NCI-H146 treated with DMSO at 0.1 percent for 48 hours (cell line): ENCODE data around the gene EIPR1.
"Not testable (repeated sequence)": the region's sequence is repeated elsewhere in the genome, so short reads cannot be mapped to it uniquely, and the experiment has no call there.

ENCODE experiments used
- DNase-seq: peaks from one replicate; lab custom pipeline; 2025; ENCODE audit not compliant: unreplicated experiment; lab: John Stamatoyannopoulos, UW

Gene EIPR1

GRCh38 chr2:3291113-3291512 lies 86.5 kb downstream of the EIPR1 start:
- DNase-seq, result no peak

- no peak for DNase-seq
Observed at GRCh38 chr2:3290655-3291054, 87.0 kb downstream of the EIPR1 start.

- DNase-seq, result no peak
Observed at GRCh38 chr2:3289971-3290370, 87.6 kb downstream of the EIPR1 start.

GRCh38 chr2:3289526-3289925 lies 88.1 kb downstream of the EIPR1 start:
- peak; percentile 18 for DNase-seq

GRCh38 chr2:3289171-3289515 lies 88.5 kb downstream of the EIPR1 start:
- DNase-seq, result no peak

- peak; percentile 14 for DNase-seq
Observed at GRCh38 chr2:3288470-3289170, 89.0 kb downstream of the EIPR1 start.

GRCh38 chr2:3287896-3288295 lies 89.7 kb downstream of the EIPR1 start:
- DNase-seq, result no peak

- DNase-seq, result not testable (repeated sequence)
Observed at GRCh38 chr2:3286646-3287036, 91.0 kb downstream of the EIPR1 start.

- DNase-seq, result peak; percentile 13
Observed at GRCh38 chr2:3285901-3286645, 91.5 kb downstream of the EIPR1 start.

- no peak for DNase-seq
Observed at GRCh38 chr2:3284657-3285630, 92.7 kb downstream of the EIPR1 start.

- DNase-seq, result not testable (repeated sequence)
Observed at GRCh38 chr2:3283876-3284656, 93.6 kb downstream of the EIPR1 start.

- no peak for DNase-seq
Observed at GRCh38 chr2:3283206-3283605, 94.4 kb downstream of the EIPR1 start.

- DNase-seq, result peak; percentile 62
Observed at GRCh38 chr2:3282056-3282998, 95.3 kb downstream of the EIPR1 start.

GRCh38 chr2:3280683-3281520 lies 96.7 kb downstream of the EIPR1 start:
- DNase-seq, result no peak

- DNase-seq, result no peak
Observed at GRCh38 chr2:3280197-3280596, 97.4 kb downstream of the EIPR1 start.

GRCh38 chr2:3279236-3279960 lies 98.2 kb downstream of the EIPR1 start:
- DNase-seq, result no peak

GRCh38 chr2:3278521-3279218 lies 98.9 kb downstream of the EIPR1 start:
- DNase-seq, result no peak
